Neural progenitor cell (in vitro differentiated cells): ENCODE data around the gene SFXN2. TPM values are rescaled to one million over a fixed set of nuclear protein-coding genes. Genes with fewer than 3 reads are reported as not detected.

Source experiments
- DNase-seq: peaks from one replicate; pipeline ENCODE4 v3.0.0-alpha.2; 2016; ENCODE audit warnings: low spot score
- H2AFZ ChIP-seq: fragments of 200-600 bp; sonication (generic); replicated peaks from 2 replicates; pipeline ENCODE4 v1.6.1; 2016; ENCODE audit warnings: antibody characterized with exemption
- H3F3A ChIP-seq: fragments of 200-600 bp; sonication (generic); 2 replicates; pipeline ENCODE4 v1.6.1; 2016; ENCODE audit warnings: antibody characterized with exemption, low read depth
- H3K27ac ChIP-seq: fragments of 200-600 bp; sonication (generic); 2 replicates; pipeline ENCODE4 v1.5.1; 2016; ENCODE audit warnings: mild to moderate bottlenecking
- H3K27me3 ChIP-seq: fragments of 200-600 bp; sonication (generic); 2 replicates; pipeline ENCODE4 v1.6.1; 2016; ENCODE audit warnings: mild to moderate bottlenecking, moderate library complexity
- H3K36me3 ChIP-seq: fragments of 200-600 bp; sonication (generic); 2 replicates; pipeline ENCODE4 v1.5.1; 2016
- H3K4me1 ChIP-seq: fragments of 200-600 bp; sonication (generic); 2 replicates; pipeline ENCODE4 v1.6.1; 2016; ENCODE audit warnings: mixed run types
- H3K4me2 ChIP-seq: fragments of 200-600 bp; sonication (generic); 2 replicates; pipeline ENCODE4 v1.6.1; 2016
- H3K4me3 ChIP-seq: fragments of 200-600 bp; sonication (generic); 2 replicates; pipeline ENCODE4 v1.5.1; 2016
- H3K79me2 ChIP-seq: fragments of 200-600 bp; sonication (generic); 2 replicates; pipeline ENCODE4 v1.6.1; 2016; ENCODE audit warnings: low read depth
- H3K9ac ChIP-seq: fragments of 200-600 bp; sonication (generic); 2 replicates; pipeline ENCODE4 v1.6.1; 2016
- H3K9me3 ChIP-seq: fragments of 200-600 bp; sonication (generic); 2 replicates; pipeline ENCODE4 v1.5.1; 2016; ENCODE audit warnings: low read depth
- H4K20me1 ChIP-seq: fragments of 200-600 bp; sonication (generic); 2 replicates; pipeline ENCODE4 v1.6.1; 2016; ENCODE audit warnings: low read depth
- H3K27ac Mint-ChIP-seq: 3 replicates; pipeline ENCODE4 v1.8.0; 2021; ENCODE audit warnings: mixed read lengths
- H3K27me3 Mint-ChIP-seq: 2 replicates; pipeline ENCODE4 v1.8.0; 2022; ENCODE audit warnings: low read depth, mild to moderate bottlenecking, inconsistent platforms, moderate library complexity, mixed read lengths; ENCODE audit not compliant: insufficient read depth
- H3K36me3 Mint-ChIP-seq: 3 replicates; pipeline ENCODE4 v1.8.0; 2021; ENCODE audit warnings: mixed read lengths
- H3K4me1 Mint-ChIP-seq: 3 replicates; pipeline ENCODE4 v1.8.0; 2021; ENCODE audit warnings: mixed read lengths
- H3K4me3 Mint-ChIP-seq: 3 replicates; pipeline ENCODE4 v1.8.0; 2021; ENCODE audit warnings: mild to moderate bottlenecking, moderate library complexity, mixed read lengths
- H3K9me3 Mint-ChIP-seq: 3 replicates; pipeline ENCODE4 v1.8.0; 2020; ENCODE audit warnings: mixed read lengths
- EZH2 ChIP-seq: fragments of 200-600 bp; sonication (generic); IDR thresholded peaks from 2 replicates; pipeline ENCODE4 v1.6.1; 2017; ENCODE audit warnings: antibody characterized with exemption, mild to moderate bottlenecking, moderate library complexity
- EZH2phosphoT487 ChIP-seq: fragments of 200-600 bp; sonication (generic); IDR thresholded peaks from 2 replicates; pipeline ENCODE4 v1.6.1; 2017; ENCODE audit warnings: antibody characterized with exemption
- total RNA-seq: library from RNA; depleted of rRNA; stranded (reverse); fragments of >200 nt; gene quantifications from 2 replicates; pipeline ENCODE4 v1.2.3, GENCODE V29; 2015; ENCODE audit warnings: low replicate concordance
- TF ChIP-seq, protein P1 (sequence below): fragments of 200-600 bp; sonication (generic); IDR thresholded peaks from 2 replicates; pipeline ENCODE4 v1.5.1; 2017; ENCODE audit warnings: antibody characterized with exemption, mild to moderate bottlenecking

SFXN2 gene
- total RNA-seq, 1 donor from 2014 or later = 6.4 TPM

DNA sequence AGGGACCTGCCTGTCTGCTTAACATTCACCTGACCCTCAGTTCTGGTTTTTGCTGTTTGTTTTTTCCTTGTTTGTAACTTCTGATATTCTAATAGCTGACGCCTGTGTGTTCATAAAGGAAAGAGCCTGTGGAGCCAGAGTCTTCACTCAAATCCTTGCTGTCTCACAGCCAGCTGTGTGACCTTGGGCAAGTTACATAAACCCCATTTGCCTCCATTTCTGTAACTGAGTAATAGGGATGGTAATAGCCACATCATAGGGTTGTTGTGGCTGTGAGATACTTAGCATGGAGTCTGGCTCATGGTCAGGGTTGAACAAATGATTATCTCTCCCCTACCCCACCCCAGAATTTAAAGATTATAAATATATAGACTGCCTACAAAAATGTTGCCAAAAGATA is 56.4 kb downstream of the SFXN2 start:
- Histone ChIP-seq H3K4me3 (no peak overlapping the region), H3K79me2 (no peaks in the 10 kb centered on the region), H3K9me3 (no peaks in the 10 kb centered on the region), H3K9ac (no peak overlapping the region), H3K4me1 (peaks cover 21% of the 10 kb centered on the region), H3K27me3 (no peaks in the 10 kb centered on the region), H4K20me1 (peaks cover 6% of the 10 kb centered on the region), H3K27ac (no peak overlapping the region), H3F3A (peaks cover 12% of the 10 kb centered on the region), H3K4me2 (no peak overlapping the region), H2AFZ (no peak overlapping the region), H3K36me3 (no peaks in the 10 kb centered on the region)
- Mint-ChIP-seq H3K4me1 (peaks cover 46% of the 10 kb centered on the region), H3K27ac (no peak overlapping the region), H3K4me3 (no peak overlapping the region), H3K36me3 (peaks cover 2% of the 10 kb centered on the region), H3K9me3 (no peaks in the 10 kb centered on the region), H3K27me3 (peaks cover 3% of the 10 kb centered on the region)
- no peak for DNase-seq
- TF ChIP-seq EZH2 = no peak
- no peak for TF ChIP-seq EZH2phosphoT487
- TF ChIP-seq, protein P1, sequence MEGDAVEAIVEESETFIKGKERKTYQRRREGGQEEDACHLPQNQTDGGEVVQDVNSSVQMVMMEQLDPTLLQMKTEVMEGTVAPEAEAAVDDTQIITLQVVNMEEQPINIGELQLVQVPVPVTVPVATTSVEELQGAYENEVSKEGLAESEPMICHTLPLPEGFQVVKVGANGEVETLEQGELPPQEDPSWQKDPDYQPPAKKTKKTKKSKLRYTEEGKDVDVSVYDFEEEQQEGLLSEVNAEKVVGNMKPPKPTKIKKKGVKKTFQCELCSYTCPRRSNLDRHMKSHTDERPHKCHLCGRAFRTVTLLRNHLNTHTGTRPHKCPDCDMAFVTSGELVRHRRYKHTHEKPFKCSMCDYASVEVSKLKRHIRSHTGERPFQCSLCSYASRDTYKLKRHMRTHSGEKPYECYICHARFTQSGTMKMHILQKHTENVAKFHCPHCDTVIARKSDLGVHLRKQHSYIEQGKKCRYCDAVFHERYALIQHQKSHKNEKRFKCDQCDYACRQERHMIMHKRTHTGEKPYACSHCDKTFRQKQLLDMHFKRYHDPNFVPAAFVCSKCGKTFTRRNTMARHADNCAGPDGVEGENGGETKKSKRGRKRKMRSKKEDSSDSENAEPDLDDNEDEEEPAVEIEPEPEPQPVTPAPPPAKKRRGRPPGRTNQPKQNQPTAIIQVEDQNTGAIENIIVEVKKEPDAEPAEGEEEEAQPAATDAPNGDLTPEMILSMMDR = no peak

- Mint-ChIP-seq H3K9me3 (no peaks in the 10 kb centered on the region), H3K4me3 (no peak overlapping the region), H3K36me3 (no peaks in the 10 kb centered on the region), H3K4me1 (peaks cover 68% of the 10 kb centered on the region), H3K27me3 (peaks cover 7% of the 10 kb centered on the region), H3K27ac (peak overlapping the region; percentile 37)
- peaks cover 47% of the 10 kb centered on the region for H3K4me1 ChIP-seq
- DNase-seq = no peak
- no peaks in the 10 kb centered on the region for H3K27me3 ChIP-seq
- no peaks in the 10 kb centered on the region for H3K9me3 ChIP-seq
- no peaks in the 10 kb centered on the region for H3K36me3 ChIP-seq
- no peak overlapping the region for H3K4me3 ChIP-seq
- H3K4me2 ChIP-seq = no peak overlapping the region
- no peak for TF ChIP-seq EZH2phosphoT487
- TF ChIP-seq EZH2 = no peak
- TF ChIP-seq, protein P1 = no peak
- H3K79me2 ChIP-seq = no peaks in the 10 kb centered on the region
- H2AFZ ChIP-seq = no peak overlapping the region
- no peak overlapping the region for H3K27ac ChIP-seq
- peaks cover 25% of the 10 kb centered on the region for H4K20me1 ChIP-seq
- H3F3A ChIP-seq = peaks cover 37% of the 10 kb centered on the region
- H3K9ac ChIP-seq = no peak overlapping the region
These were observed 58.9 kb downstream of the SFXN2 start for GRCh38 chr10:102773320-102773719.

GRCh38 chr10:102773986-102774385 is 59.5 kb downstream of the SFXN2 start:
- Histone ChIP-seq H3K4me3 (no peak overlapping the region), H3K9me3 (no peaks in the 10 kb centered on the region), H4K20me1 (peaks cover 28% of the 10 kb centered on the region), H3K79me2 (no peaks in the 10 kb centered on the region), H3K27me3 (no peaks in the 10 kb centered on the region), H3K27ac (no peak overlapping the region), H3K4me2 (no peak overlapping the region), H3K4me1 (peaks cover 51% of the 10 kb centered on the region), H3K36me3 (no peaks in the 10 kb centered on the region), H3K9ac (no peak overlapping the region), H3F3A (peaks cover 41% of the 10 kb centered on the region), H2AFZ (no peak overlapping the region)
- no peaks in the 10 kb centered on the region for H3K9me3 Mint-ChIP-seq
- H3K4me1 Mint-ChIP-seq = peaks cover 75% of the 10 kb centered on the region
- peaks cover 7% of the 10 kb centered on the region for H3K27me3 Mint-ChIP-seq
- H3K27ac Mint-ChIP-seq = peak overlapping the region; percentile 43
- no peak overlapping the region for H3K4me3 Mint-ChIP-seq
- no peaks in the 10 kb centered on the region for H3K36me3 Mint-ChIP-seq
- TF ChIP-seq EZH2 (no peak), EZH2phosphoT487 (no peak)
- TF ChIP-seq, protein P1 = no peak
- no peak for DNase-seq
